Measurements from ENCODE around the gene SLC16A7. TPM values are rescaled to one million over a fixed set of nuclear protein-coding genes. Genes with fewer than 3 reads are reported as not detected.

The SLC16A7 gene
- total and polyA plus RNA-seq, 2 of the 8 experiments (the other 6 are each of a cell fraction or from before 2014, with no cell fraction given): 0.74 to 4.3 TPM

DNA sequence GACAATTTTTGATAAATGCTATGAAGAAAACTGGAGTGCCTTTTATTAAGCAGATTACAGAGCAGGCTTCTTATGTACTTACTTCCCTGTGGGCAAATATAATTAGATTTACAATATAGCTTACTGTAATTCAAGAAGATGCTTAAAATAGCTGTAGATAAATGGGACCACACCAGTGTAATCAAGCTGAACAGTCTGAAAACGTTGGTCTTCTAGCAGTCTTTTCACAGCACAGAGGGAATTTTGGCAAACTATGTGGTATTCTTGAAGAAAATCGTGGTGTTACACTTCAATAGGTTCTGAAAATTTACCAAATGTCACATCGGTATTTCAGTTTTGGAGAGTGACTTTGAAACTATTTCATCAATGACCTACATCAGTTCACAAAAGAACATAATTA lies 47.7 kb downstream of the SLC16A7 start (continued):
- no peak for TF ChIP-seq RBBP5 (IDR thresholded peaks at IDR 0.05; ENCODE audit: borderline replicate concordance, low read depth, low read length)
- TF ChIP-seq CEBPB (IDR thresholded peaks at IDR 0.05; ENCODE audit: low read depth, low read length): no peak
- TF ChIP-seq CBX8 (IDR thresholded peaks at IDR 0.05; ENCODE audit: borderline replicate concordance, low read depth, low read length): no peak
- TF ChIP-seq MAFK (IDR thresholded peaks at IDR 0.05; ENCODE audit: low read depth, low read length): no peak
- no peak for TF ChIP-seq SP1 (IDR thresholded peaks at IDR 0.05; ENCODE audit: low read depth, low read length)
- no peak for TF ChIP-seq RXRA (IDR thresholded peaks at IDR 0.05; ENCODE audit: insufficient read depth, low read depth, low read length)
- no peak for TF ChIP-seq SP2 (IDR thresholded peaks at IDR 0.05; ENCODE audit: low read length)
- TF ChIP-seq, protein P1, sequence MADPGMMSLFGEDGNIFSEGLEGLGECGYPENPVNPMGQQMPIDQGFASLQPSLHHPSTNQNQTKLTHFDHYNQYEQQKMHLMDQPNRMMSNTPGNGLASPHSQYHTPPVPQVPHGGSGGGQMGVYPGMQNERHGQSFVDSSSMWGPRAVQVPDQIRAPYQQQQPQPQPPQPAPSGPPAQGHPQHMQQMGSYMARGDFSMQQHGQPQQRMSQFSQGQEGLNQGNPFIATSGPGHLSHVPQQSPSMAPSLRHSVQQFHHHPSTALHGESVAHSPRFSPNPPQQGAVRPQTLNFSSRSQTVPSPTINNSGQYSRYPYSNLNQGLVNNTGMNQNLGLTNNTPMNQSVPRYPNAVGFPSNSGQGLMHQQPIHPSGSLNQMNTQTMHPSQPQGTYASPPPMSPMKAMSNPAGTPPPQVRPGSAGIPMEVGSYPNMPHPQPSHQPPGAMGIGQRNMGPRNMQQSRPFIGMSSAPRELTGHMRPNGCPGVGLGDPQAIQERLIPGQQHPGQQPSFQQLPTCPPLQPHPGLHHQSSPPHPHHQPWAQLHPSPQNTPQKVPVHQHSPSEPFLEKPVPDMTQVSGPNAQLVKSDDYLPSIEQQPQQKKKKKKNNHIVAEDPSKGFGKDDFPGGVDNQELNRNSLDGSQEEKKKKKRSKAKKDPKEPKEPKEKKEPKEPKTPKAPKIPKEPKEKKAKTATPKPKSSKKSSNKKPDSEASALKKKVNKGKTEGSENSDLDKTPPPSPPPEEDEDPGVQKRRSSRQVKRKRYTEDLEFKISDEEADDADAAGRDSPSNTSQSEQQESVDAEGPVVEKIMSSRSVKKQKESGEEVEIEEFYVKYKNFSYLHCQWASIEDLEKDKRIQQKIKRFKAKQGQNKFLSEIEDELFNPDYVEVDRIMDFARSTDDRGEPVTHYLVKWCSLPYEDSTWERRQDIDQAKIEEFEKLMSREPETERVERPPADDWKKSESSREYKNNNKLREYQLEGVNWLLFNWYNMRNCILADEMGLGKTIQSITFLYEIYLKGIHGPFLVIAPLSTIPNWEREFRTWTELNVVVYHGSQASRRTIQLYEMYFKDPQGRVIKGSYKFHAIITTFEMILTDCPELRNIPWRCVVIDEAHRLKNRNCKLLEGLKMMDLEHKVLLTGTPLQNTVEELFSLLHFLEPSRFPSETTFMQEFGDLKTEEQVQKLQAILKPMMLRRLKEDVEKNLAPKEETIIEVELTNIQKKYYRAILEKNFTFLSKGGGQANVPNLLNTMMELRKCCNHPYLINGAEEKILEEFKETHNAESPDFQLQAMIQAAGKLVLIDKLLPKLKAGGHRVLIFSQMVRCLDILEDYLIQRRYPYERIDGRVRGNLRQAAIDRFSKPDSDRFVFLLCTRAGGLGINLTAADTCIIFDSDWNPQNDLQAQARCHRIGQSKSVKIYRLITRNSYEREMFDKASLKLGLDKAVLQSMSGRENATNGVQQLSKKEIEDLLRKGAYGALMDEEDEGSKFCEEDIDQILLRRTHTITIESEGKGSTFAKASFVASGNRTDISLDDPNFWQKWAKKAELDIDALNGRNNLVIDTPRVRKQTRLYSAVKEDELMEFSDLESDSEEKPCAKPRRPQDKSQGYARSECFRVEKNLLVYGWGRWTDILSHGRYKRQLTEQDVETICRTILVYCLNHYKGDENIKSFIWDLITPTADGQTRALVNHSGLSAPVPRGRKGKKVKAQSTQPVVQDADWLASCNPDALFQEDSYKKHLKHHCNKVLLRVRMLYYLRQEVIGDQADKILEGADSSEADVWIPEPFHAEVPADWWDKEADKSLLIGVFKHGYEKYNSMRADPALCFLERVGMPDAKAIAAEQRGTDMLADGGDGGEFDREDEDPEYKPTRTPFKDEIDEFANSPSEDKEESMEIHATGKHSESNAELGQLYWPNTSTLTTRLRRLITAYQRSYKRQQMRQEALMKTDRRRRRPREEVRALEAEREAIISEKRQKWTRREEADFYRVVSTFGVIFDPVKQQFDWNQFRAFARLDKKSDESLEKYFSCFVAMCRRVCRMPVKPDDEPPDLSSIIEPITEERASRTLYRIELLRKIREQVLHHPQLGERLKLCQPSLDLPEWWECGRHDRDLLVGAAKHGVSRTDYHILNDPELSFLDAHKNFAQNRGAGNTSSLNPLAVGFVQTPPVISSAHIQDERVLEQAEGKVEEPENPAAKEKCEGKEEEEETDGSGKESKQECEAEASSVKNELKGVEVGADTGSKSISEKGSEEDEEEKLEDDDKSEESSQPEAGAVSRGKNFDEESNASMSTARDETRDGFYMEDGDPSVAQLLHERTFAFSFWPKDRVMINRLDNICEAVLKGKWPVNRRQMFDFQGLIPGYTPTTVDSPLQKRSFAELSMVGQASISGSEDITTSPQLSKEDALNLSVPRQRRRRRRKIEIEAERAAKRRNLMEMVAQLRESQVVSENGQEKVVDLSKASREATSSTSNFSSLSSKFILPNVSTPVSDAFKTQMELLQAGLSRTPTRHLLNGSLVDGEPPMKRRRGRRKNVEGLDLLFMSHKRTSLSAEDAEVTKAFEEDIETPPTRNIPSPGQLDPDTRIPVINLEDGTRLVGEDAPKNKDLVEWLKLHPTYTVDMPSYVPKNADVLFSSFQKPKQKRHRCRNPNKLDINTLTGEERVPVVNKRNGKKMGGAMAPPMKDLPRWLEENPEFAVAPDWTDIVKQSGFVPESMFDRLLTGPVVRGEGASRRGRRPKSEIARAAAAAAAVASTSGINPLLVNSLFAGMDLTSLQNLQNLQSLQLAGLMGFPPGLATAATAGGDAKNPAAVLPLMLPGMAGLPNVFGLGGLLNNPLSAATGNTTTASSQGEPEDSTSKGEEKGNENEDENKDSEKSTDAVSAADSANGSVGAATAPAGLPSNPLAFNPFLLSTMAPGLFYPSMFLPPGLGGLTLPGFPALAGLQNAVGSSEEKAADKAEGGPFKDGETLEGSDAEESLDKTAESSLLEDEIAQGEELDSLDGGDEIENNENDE (IDR thresholded peaks at IDR 0.05; ENCODE audit: insufficient replicate concordance, low read length): no peak

Measured in H1 (cell line).